Transverse colon (tissue), 4 donors: Measurements from ENCODE around the gene CMAS.
A peak's percentile ranks its signal among the peaks of the same experiment; 100 is the strongest.

Experiments used
- POLR2AphosphoS5 ChIP-seq, 3 donors: sonication (generic); formaldehyde crosslinking; IDR thresholded peaks; one replicate each; pipeline ENCODE4 v1.6.1; 2016; ENCODE audit warnings: antibody characterized with exemption in 3 of 3
- TF ChIP-seq, protein P1 (sequence below), 5 experiments: fragments of 200-600 bp in 3 of 5; fragments of 450-650 bp in 2 of 5; sonication (generic) in 3 of 5; IDR thresholded peaks; 1 replicate in 2 of 5; 2 replicates in 3 of 5; pipeline ENCODE4 v1.5.1; 2016 to 2017; ENCODE audit warnings: antibody characterized with exemption in 5 of 5, inconsistent platforms in 3 of 5, mild to moderate bottlenecking in 2 of 5, moderate library complexity in 1 of 5

- TF ChIP-seq, protein P1, sequence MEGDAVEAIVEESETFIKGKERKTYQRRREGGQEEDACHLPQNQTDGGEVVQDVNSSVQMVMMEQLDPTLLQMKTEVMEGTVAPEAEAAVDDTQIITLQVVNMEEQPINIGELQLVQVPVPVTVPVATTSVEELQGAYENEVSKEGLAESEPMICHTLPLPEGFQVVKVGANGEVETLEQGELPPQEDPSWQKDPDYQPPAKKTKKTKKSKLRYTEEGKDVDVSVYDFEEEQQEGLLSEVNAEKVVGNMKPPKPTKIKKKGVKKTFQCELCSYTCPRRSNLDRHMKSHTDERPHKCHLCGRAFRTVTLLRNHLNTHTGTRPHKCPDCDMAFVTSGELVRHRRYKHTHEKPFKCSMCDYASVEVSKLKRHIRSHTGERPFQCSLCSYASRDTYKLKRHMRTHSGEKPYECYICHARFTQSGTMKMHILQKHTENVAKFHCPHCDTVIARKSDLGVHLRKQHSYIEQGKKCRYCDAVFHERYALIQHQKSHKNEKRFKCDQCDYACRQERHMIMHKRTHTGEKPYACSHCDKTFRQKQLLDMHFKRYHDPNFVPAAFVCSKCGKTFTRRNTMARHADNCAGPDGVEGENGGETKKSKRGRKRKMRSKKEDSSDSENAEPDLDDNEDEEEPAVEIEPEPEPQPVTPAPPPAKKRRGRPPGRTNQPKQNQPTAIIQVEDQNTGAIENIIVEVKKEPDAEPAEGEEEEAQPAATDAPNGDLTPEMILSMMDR (IDR thresholded peaks at IDR 0.05), result no peak
- TF ChIP-seq POLR2AphosphoS5 (IDR thresholded peaks at IDR 0.05), result peak in 1 of 3 donors; percentile 15
These were observed 11.1 kb upstream of the CMAS start for GRCh38 chr12:22034709-22035506.
